WI38 (cell line): ENCODE measurements around the gene MRPL32.

Source experiments
- H3K4me3 ChIP-seq: 2 replicates; pipeline ENCODE4 v1.5.1; 2011; ENCODE audit warnings: low read depth, mild to moderate bottlenecking, control low read depth, low read length
- CTCF ChIP-seq: IDR thresholded peaks from 2 replicates; pipeline ENCODE4 v1.5.1; 2012; ENCODE audit warnings: low read depth, mild to moderate bottlenecking, control low read depth, low read length

The MRPL32 gene

GRCh38 chr7:42914421-42915045 is 17.6 kb upstream of the MRPL32 start:
- no peak for TF ChIP-seq CTCF
- H3K4me3 ChIP-seq: no peak overlapping the region

- no peak for TF ChIP-seq CTCF
- H3K4me3 ChIP-seq: no peak overlapping the region
Observed at GRCh38 chr7:42915356-42915755, 16.8 kb upstream of the MRPL32 start.

GRCh38 chr7:42922017-42922753 is 10.0 kb upstream of the MRPL32 start:
- TF ChIP-seq CTCF: no peak
- H3K4me3 ChIP-seq: no peak overlapping the region

- TF ChIP-seq CTCF: no peak
- H3K4me3 ChIP-seq: no peak overlapping the region
Observed at GRCh38 chr7:42924223-42924838, 7.8 kb upstream of the MRPL32 start.

- no peak overlapping the region for H3K4me3 ChIP-seq
- TF ChIP-seq CTCF: no peak
Observed at GRCh38 chr7:42925630-42926029, 6.5 kb upstream of the MRPL32 start.

GRCh38 chr7:42926204-42926603 is 6.0 kb upstream of the MRPL32 start:
- no peak for TF ChIP-seq CTCF
- no peak overlapping the region for H3K4me3 ChIP-seq

- H3K4me3 ChIP-seq: no peak overlapping the region
- no peak for TF ChIP-seq CTCF
Observed at GRCh38 chr7:42928754-42929153, 3.4 kb upstream of the MRPL32 start.
